ENCODE results near the gene STAC2.

The STAC2 gene

GRCh38 chr17:39231591-39232551 is 6.1 kb upstream of the STAC2 start:
- DNase-seq: no peak

- DNase-seq: no peak
Observed at GRCh38 chr17:39231091-39231561, 5.4 kb upstream of the STAC2 start.

GRCh38 chr17:39230361-39230760 is 4.6 kb upstream of the STAC2 start:
- no peak for DNase-seq

GRCh38 chr17:39229274-39229913 is 3.6 kb upstream of the STAC2 start:
- DNase-seq: no peak

GRCh38 chr17:39227364-39227919 is 1.7 kb upstream of the STAC2 start:
- DNase-seq: no peak

GRCh38 chr17:39225959-39226683 is 376 bp upstream of the STAC2 start:
- no peak for DNase-seq

- no peak for DNase-seq
Observed at GRCh38 chr17:39224778-39225307, 902 bp downstream of the STAC2 start.

GRCh38 chr17:39223907-39224777 is 1.6 kb downstream of the STAC2 start:
- no peak for DNase-seq

- no peak for DNase-seq
Observed at GRCh38 chr17:39222866-39223834, 2.6 kb downstream of the STAC2 start.

- DNase-seq: no peak
Observed at GRCh38 chr17:39222151-39222550, 3.6 kb downstream of the STAC2 start.

- no peak for DNase-seq
Observed at GRCh38 chr17:39221572-39221971, 4.2 kb downstream of the STAC2 start.

GRCh38 chr17:39219647-39220154 is 6.0 kb downstream of the STAC2 start:
- no peak for DNase-seq

GRCh38 chr17:39218906-39219305 is 6.8 kb downstream of the STAC2 start:
- DNase-seq: no peak

- no peak for DNase-seq
Observed at GRCh38 chr17:39217734-39218369, 7.9 kb downstream of the STAC2 start.

GRCh38 chr17:39213852-39214251 is 11.9 kb downstream of the STAC2 start:
- DNase-seq: no peak

GRCh38 chr17:39212841-39213480 is 12.8 kb downstream of the STAC2 start:
- no peak for DNase-seq

- no peak for DNase-seq
Observed at GRCh38 chr17:39212195-39212810, 13.4 kb downstream of the STAC2 start.

GRCh38 chr17:39210093-39210434 is 15.7 kb downstream of the STAC2 start:
- no peak for DNase-seq

All from DMS153 (cell line).